Measurements from ENCODE around the gene ACTL8. TPM values are rescaled to one million over a fixed set of nuclear protein-coding genes. Genes with fewer than 3 reads are reported as not detected.

The ACTL8 gene
- total and polyA plus RNA-seq, 2 of the 4 experiments (the other 2 are of a cell fraction) = under 0.01 to 0.07 TPM

DNA sequence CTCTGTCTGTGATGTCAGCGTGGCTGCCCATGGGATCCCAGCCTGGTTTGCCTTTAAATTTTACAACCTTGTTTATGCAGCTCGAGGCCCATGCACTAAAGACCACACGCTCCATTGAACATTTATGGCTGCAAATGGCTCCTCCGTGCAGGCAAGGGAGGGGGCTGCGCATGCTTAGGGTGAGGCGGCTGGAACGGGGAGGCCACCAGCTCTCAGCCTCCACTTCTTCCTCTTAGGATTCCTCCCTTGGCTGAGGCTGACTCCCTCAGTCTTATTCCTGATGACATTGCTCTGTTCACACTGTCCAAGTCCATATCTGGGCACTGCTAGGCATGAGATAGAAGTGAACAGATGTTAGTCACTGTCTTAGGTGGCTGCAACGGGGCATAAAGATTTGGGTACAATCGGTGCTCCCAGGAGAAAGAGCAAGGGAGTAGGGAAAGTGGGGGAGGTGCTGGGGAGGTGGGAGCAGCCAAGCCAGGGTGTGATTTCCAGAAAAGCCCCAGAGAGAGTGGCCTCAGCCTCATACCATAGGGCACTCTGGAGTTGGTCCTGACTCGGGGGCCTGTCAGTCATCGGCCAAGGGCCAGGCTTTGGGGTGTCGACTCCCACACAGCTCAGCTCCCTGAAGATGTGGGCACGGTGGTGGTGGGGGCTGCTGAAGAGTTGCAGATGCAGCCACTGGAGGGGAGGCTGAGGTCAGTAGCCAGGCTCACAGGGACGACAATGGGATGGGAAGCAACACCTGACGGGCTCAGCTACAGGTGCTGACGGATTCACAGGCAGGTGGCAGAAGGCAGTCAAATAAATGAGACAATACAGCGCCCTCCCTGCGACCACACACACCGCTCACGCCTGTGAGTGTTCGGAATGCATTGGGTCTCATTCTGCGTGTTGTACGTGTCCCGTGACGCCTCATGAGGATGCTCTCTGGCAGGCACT lies 37.3 kb upstream of the ACTL8 start (continued):
- no peak for TF ChIP-seq FOS (IDR thresholded peaks at IDR 0.05; ENCODE audit: low read depth, low read length)

DNA sequence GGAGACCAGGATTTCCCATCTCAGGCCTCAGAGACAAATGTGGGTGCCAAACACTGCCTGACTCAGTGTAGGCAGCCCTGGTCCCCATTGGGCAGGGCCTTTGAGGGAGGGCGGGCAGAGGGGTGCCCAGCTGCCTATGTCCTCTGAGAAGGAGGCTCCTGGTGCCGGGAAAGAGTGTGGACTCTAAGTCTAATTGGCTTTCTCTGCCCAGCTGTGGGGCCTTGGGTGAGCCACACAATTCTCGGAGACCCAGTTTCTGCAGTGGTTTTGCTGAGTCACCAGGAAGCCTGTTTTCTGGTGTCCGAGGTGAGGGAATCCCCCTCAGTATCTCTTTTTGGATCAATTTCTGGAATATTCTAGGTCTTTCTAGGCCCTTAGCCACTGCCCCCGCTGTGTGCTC lies 35.3 kb upstream of the ACTL8 start:
- H4K91ac ChIP-seq (ENCODE audit: insufficient read depth, low read depth, low read length) = no peak overlapping the region

More for the DNA sequence above, 35.3 kb upstream of the ACTL8 start:
- Histone ChIP-seq H3K4me3 (ENCODE audit: insufficient read depth, low read depth, low read length) (no peak overlapping the region), H3K9me3 (ENCODE audit: control insufficient read depth, insufficient read depth, low read length) (no peaks in the 10 kb centered on the region), H3K9ac (ENCODE audit: low read depth, low read length) (no peak overlapping the region), H2BK5ac (ENCODE audit: low read depth, low read length, poor library complexity, severe bottlenecking) (no peak overlapping the region), H3K23ac (ENCODE audit: low read depth, low read length) (no peak overlapping the region), H3K4me2 (ENCODE audit: low read depth, low read length) (no peak overlapping the region), H3K27ac (ENCODE audit: insufficient read depth, low read length) (no peak overlapping the region), H3K4ac (ENCODE audit: low read depth, low read length) (no peak overlapping the region), H4K5ac (ENCODE audit: low read depth, low read length) (no peak overlapping the region), H3K27me3 (ENCODE audit: control insufficient read depth, insufficient read depth, low read length) (peaks cover 7% of the 10 kb centered on the region), H3K9me1 (ENCODE audit: insufficient read depth, low read length) (no peaks in the 10 kb centered on the region), H2BK15ac (ENCODE audit: low read depth, low read length) (no peak overlapping the region), H3K36me3 (ENCODE audit: control insufficient read depth, insufficient read depth, low read length) (no peaks in the 10 kb centered on the region), H3K18ac (ENCODE audit: low read depth, low read length) (no peak overlapping the region), H4K8ac (ENCODE audit: low read depth in 2 of 2, low read length in 2 of 2) (no peak overlapping the region), H3K4me1 (ENCODE audit: control insufficient read depth, insufficient read depth, low read length) (no peaks in the 10 kb centered on the region), H3K79me1 (ENCODE audit: low read depth in 1 of 2, low read length in 2 of 2) (no peaks in the 10 kb centered on the region), H2BK120ac (ENCODE audit: low read depth, low read length) (no peak overlapping the region), H3K14ac (replicated peaks; ENCODE audit: low read depth, low read length) (no peak overlapping the region), H3K56ac (ENCODE audit: extremely low read depth, insufficient read depth, low read length) (no peak overlapping the region), H2BK20ac (ENCODE audit: low read depth, low read length) (no peak overlapping the region), H2AFZ (replicated peaks; ENCODE audit: low read length, poor library complexity) (no peak overlapping the region), H2AK9ac (replicated peaks; ENCODE audit: low read depth, low read length, poor library complexity) (no peak overlapping the region), H4K20me1 (ENCODE audit: insufficient read depth, low read length) (no peaks in the 10 kb centered on the region), H2AK5ac (ENCODE audit: low read depth, low read length) (no peak overlapping the region)
- ChIA-PET POLR2A (ENCODE audit: unreplicated experiment) (no interaction called here), CTCF (no interaction called here)
- dilution Hi-C loops (cut with HindIII; ENCODE audit: low sequenced_read_pairs, unreplicated experiment) = no loop called here
- 0 out of 2 replicates have a peak, but pooled peaks have one; percentile 8 for TF ChIP-seq MAFK (IDR thresholded peaks at IDR 0.05; ENCODE audit: low read depth, low read length)
- TF ChIP-seq NFE2L2 (IDR thresholded peaks at IDR 0.05; ENCODE audit: low read depth, low read length) = peak; percentile 58
- TF ChIP-seq MAZ (IDR thresholded peaks at IDR 0.05; ENCODE audit: borderline replicate concordance, low read depth, low read length) = no peak
- 61% methylated on average over 2 of the region's 5 CpGs; no CpG with 5 or more reads in 1 of the 2 experiments for WGBS, 2 experiments (ENCODE audit: extremely low coverage in 2 of 2, insufficient read length in 1 of 2)
- no TSS peak for BruUV-seq (replicated peaks)
- DNase-seq = peak; percentile 37
- peak; percentile 29; the same call in 1 of the 2 replicates for ATAC-seq (ENCODE audit: low read depth)
- in situ Hi-C loops (cut with MboI; ENCODE audit: low sequenced_read_pairs) = no loop called here
- intact Hi-C loops (cut with micrococcal nuclease) = no loop called here

Measured in IMR-90 (cell line).